ENCODE data around the gene ROGDI.

The ROGDI gene

GRCh38 chr16:4747906-4748681 lies 54.3 kb downstream of the ROGDI start:
- H2AFZ ChIP-seq (ENCODE audit: low read length): peak overlapping the region; percentile 67
- H3F3A ChIP-seq (ENCODE audit: insufficient read depth, low read length): peaks cover 15% of the 10 kb centered on the region; the same call in 1 of the 2 replicates
- H3K9me2 ChIP-seq (replicated peaks; ENCODE audit: insufficient read depth, low read length): no peaks in the 10 kb centered on the region
- no peaks in the 10 kb centered on the region for H3K9me3 ChIP-seq (replicated peaks; ENCODE audit: insufficient read depth, low read length)
- TF ChIP-seq EZH2 (optimal IDR thresholded peaks at IDR 0.05; ENCODE audit: low read depth, low read length): no peak
- no peak for TF ChIP-seq CTCF (IDR thresholded peaks at IDR 0.05; ENCODE audit: low read length)
- no peak for TF ChIP-seq EZH2phosphoT487 (IDR thresholded peaks at IDR 0.05; ENCODE audit: low read length)
- H3K79me2 ChIP-seq (ENCODE audit: low read length): no peaks in the 10 kb centered on the region
- peak overlapping the region; percentile 44 for H3K4me3 ChIP-seq (ENCODE audit: low read length)
- no peaks in the 10 kb centered on the region for H3K36me3 ChIP-seq (replicated peaks; ENCODE audit: insufficient read depth, low read length)
- peak overlapping the region; percentile 55 for H3K9ac ChIP-seq (ENCODE audit: low read length)
- H3K27me3 ChIP-seq (replicated peaks; ENCODE audit: insufficient read depth, low read length): no peaks in the 10 kb centered on the region
- H3K4me2 ChIP-seq (ENCODE audit: low read depth, low read length): peak overlapping the region; percentile 95
- peak; percentile 77 for DNase-seq
- H3K27ac ChIP-seq (ENCODE audit: low read length): peak overlapping the region; percentile 75
- H3K4me1 ChIP-seq (ENCODE audit: low read length): peaks cover 16% of the 10 kb centered on the region
- H4K20me1 ChIP-seq (ENCODE audit: insufficient read depth, low read length): no peaks in the 10 kb centered on the region

DNA sequence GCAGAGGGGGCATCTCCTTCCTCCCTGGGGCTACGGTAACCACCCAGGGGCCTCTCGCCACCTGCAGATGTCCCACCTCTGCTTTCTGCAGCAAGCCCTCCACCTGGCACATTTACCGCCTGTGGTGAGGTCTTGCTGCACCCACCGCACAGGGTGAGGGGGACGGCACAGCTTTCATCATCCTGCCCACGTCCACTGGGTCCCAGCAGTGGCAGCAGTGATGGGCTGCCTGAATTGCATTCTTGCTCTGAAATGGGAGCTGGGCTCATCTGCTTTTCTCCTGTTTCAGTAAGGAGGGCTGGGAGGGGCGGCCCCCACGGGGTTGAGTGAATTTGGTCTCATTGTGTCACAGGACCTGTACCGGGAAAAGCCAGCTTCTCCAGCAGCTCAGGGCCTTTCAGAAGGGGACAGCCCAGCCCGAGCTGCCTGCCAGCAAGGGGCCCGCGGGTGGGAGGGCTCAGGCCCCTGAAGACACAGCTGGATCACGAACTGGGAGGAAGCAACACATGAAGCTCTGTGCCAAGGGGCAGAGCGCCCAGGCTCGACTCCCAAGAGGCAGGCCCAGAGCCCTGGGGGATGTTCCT lies 55.4 kb downstream of the ROGDI start:
- no peak overlapping the region for H3K4me3 ChIP-seq (ENCODE audit: low read length)
- H3K4me2 ChIP-seq (ENCODE audit: low read depth, low read length): peak overlapping the region; percentile 95; the same call in 1 of the 2 replicates
- H3K9me3 ChIP-seq (replicated peaks; ENCODE audit: insufficient read depth, low read length): no peaks in the 10 kb centered on the region
- H3K9ac ChIP-seq (ENCODE audit: low read length): peak overlapping the region; percentile 55; the same call in 1 of the 2 replicates
- TF ChIP-seq CTCF (IDR thresholded peaks at IDR 0.05; ENCODE audit: low read length): no peak
- TF ChIP-seq EZH2 (optimal IDR thresholded peaks at IDR 0.05; ENCODE audit: low read depth, low read length): no peak
- H4K20me1 ChIP-seq (ENCODE audit: insufficient read depth, low read length): no peaks in the 10 kb centered on the region
- H3K27me3 ChIP-seq (replicated peaks; ENCODE audit: insufficient read depth, low read length): no peaks in the 10 kb centered on the region
- H3K79me2 ChIP-seq (ENCODE audit: low read length): no peaks in the 10 kb centered on the region
- H2AFZ ChIP-seq (ENCODE audit: low read length): peak overlapping the region; percentile 67
- no peaks in the 10 kb centered on the region for H3K36me3 ChIP-seq (replicated peaks; ENCODE audit: insufficient read depth, low read length)
- peak overlapping the region; percentile 75; the same call in 1 of the 2 replicates for H3K27ac ChIP-seq (ENCODE audit: low read length)
- H3K9me2 ChIP-seq (replicated peaks; ENCODE audit: insufficient read depth, low read length): no peaks in the 10 kb centered on the region
- peaks cover 16% of the 10 kb centered on the region for H3K4me1 ChIP-seq (ENCODE audit: low read length)
- DNase-seq: no peak
- H3F3A ChIP-seq (ENCODE audit: insufficient read depth, low read length): peaks cover 15% of the 10 kb centered on the region; the same call in 1 of the 2 replicates

Data from MM.1S (cell line).